Activated T-cell treated with anti-CD3 and anti-CD28 coated beads, Interleukin-2, amount 50 U/mL, for 1 hour (primary cell): Measurements from ENCODE around the gene CNTN5.

Experiments used
- DNase-seq: peaks from one replicate; pipeline ENCODE4 v3.0.0-alpha.2; 2020

The CNTN5 gene

DNA sequence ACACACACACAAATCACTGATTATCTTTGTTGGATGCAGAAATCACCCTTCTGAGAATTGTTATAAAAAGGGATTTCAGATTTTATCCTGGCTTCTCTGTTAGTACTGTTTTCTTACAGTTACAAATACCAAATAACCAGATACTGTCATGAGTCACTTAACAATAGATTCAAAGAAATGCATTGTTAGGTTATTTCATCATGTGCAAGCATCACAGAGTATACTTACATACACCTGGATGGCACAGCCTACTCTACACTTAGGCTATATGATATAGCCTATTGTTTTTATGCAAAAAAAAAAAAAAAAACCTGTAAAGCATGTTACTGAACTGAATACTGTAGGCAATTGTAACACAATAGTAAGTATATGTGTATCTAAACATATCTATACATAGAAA, 1347.1 kb downstream of the CNTN5 start:
- no peak for DNase-seq

DNA sequence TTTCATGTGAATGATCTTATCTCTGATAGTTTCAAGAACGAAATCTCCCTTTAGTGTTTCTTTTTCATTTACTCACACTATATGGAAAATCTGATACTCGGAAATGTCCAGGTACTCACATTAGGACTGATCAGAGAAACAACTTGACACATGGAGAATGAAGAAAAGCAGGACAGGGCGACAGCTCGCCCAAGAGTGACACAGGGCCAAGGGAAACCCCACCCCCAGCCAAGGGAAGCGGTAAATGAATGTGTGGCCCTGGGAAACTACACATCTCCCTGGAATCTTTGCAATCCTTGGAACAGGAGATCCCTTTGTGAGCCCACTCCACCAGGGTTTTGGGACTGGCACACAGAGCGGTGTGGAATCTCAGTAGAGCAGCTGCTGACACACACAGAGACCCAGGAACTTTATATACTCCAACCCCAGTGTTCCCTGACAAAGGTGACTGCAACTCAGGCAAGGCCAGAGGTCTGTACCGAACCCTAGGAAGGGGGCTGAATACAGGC, 1362.7 kb downstream of the CNTN5 start:
- DNase-seq = no peak

DNA sequence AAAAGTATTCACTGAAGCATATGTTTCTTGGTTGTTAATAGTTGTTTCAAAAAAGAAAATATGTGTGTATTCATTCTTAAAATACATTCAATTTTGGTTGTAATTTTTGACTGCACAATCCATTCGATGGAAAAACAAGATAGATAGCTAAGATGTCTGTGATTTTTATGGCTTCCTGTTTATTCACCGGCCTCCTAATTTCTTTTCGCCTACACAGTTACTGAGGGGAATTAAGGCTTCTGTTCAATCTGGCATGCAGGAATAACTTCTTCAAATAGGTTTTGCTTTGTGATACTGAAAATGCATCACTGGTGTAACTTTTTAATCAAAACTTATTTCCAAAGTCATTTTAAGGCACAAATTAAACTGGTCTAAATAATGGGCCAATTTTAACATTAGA, 1375.5 kb downstream of the CNTN5 start:
- no peak for DNase-seq

DNA sequence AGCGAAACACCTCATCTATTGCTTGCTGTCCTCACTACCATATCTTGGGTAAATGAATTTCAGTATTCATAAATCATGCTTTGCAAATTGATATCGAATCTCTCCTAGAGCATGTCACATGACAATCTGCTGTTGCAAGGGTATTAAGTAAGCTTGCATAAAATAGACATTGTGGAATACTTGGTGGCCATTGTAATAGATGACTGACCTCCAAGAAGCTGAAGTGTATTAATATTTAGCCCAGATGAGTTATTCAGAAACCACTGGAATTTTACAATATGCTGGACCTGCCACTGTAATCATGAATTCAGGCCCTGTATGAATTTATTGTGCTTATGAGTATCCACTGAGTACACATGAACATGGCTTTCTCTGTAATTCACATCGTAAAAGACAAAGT, 1376.7 kb downstream of the CNTN5 start:
- no peak for DNase-seq

DNA sequence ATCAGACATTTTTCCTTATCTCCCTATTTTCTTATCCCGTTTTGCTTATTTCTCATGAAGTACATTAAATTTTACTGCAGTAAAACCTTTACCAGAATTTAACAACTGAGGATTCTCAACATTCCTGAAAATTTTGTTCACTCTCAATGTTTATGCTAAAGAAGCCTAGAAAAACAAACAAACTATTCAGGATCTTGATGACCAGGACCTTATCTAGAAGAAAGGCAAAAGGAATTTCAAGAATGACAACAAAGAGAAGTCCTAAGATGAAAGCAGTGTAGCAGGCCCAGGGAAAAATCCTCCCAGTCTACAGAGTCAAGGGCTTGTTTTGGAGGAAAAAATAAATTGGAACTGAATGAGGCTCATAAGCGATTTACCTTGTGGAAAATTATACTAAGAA, 1383.1 kb downstream of the CNTN5 start:
- DNase-seq = no peak

DNA sequence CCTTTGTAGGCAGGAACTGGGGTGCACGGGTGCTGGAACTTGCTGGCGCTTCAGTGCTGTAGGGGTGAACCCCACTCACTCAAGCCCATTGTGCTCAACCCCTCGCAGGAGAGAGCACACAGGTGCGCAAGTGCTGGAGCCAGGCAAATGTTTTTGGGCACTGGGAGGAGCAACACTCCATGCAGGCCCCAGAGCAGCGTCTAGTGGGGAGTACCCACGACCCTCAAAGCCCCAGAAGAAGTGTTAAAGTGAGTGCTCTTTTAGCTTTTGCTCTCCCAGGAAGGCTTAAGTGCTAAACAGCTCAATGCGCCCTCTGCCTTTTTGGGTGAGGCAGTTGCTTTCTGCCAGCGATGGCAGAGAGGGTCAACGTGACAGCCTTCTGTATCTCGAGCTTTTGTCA, 1384.2 kb downstream of the CNTN5 start:
- DNase-seq = no peak
